Hepatocyte (in vitro differentiated cells): Measurements from ENCODE around the gene GRIA1.

Experiments used
- CTCF ChIP-seq: fragments of 200-600 bp; sonication (generic); IDR thresholded peaks from 2 replicates; pipeline ENCODE4 v1.5.1; 2016; ENCODE audit warnings: antibody characterized with exemption, mild to moderate bottlenecking; ENCODE audit not compliant: poor library complexity
- EZH2 ChIP-seq: fragments of 200-600 bp; sonication (generic); IDR thresholded peaks from 2 replicates; pipeline ENCODE4 v1.6.1; 2016; ENCODE audit warnings: antibody characterized with exemption, mild to moderate bottlenecking, borderline replicate concordance
- EZH2phosphoT487 ChIP-seq: fragments of 200-600 bp; sonication (generic); IDR thresholded peaks from one replicate; pipeline ENCODE4 v1.6.1; 2018; ENCODE audit warnings: antibody characterized with exemption, mild to moderate bottlenecking, low read depth, moderate library complexity; ENCODE audit not compliant: unreplicated experiment, severe bottlenecking

GRCh38 chr5:153458268-153458667, 32.2 kb upstream of the GRIA1 start:
- no peak for TF ChIP-seq CTCF
- no peak for TF ChIP-seq EZH2
- TF ChIP-seq EZH2phosphoT487: no peak
